HEK293 (cell line): Measurements from ENCODE around the gene CPAMD8.
A peak's percentile ranks its signal among the peaks of the same experiment; 100 is the strongest.

Source experiments
- FEZF1 ChIP-seq: fragments of 450-650 bp; formaldehyde crosslinking; IDR thresholded peaks from 2 replicates; pipeline ENCODE4 v1.5.1; 2016; ENCODE audit warnings: missing biosample characterization, missing genetic modification characterization
- GLIS1 ChIP-seq: fragments of 450-650 bp; formaldehyde crosslinking; IDR thresholded peaks from 2 replicates; pipeline ENCODE4 v1.5.1; 2016; ENCODE audit warnings: missing biosample characterization, missing genetic modification characterization
- HOXA7 ChIP-seq: sonication (generic); formaldehyde crosslinking; IDR thresholded peaks from 2 replicates; pipeline ENCODE4 v1.8.1; 2022; ENCODE audit warnings: missing genetic modification reagents, borderline replicate concordance
- IKZF3 ChIP-seq: fragments of 450-650 bp; IDR thresholded peaks from 2 replicates; pipeline ENCODE4 v1.5.0; 2018; ENCODE audit warnings: missing biosample characterization, mild to moderate bottlenecking, missing genetic modification characterization, moderate library complexity
- OSR2 ChIP-seq: fragments of 450-650 bp; formaldehyde crosslinking; IDR thresholded peaks from 2 replicates; pipeline ENCODE4 v1.5.1; 2016; ENCODE audit warnings: missing biosample characterization, missing genetic modification characterization
- TRIM28 ChIP-seq: IDR thresholded peaks from 2 replicates; pipeline ENCODE4 v1.6.1; 2011; ENCODE audit warnings: low read length, control low read depth, borderline replicate concordance
- ZBTB17 ChIP-seq: fragments of 450-650 bp; formaldehyde crosslinking; IDR thresholded peaks from 2 replicates; pipeline ENCODE4 v1.5.1; 2016; ENCODE audit warnings: missing biosample characterization, missing genetic modification characterization
- ZBTB20 ChIP-seq: fragments of 450-650 bp; formaldehyde crosslinking; IDR thresholded peaks from 2 replicates; pipeline ENCODE4 v1.5.1; 2016; ENCODE audit warnings: missing biosample characterization, missing genetic modification characterization
- ZFP41 ChIP-seq: fragments of 450-650 bp; formaldehyde crosslinking; IDR thresholded peaks from 2 replicates; pipeline ENCODE4 v1.5.1; 2016; ENCODE audit warnings: missing biosample characterization, missing genetic modification characterization, borderline replicate concordance
- ZIC2 ChIP-seq: fragments of 450-650 bp; formaldehyde crosslinking; IDR thresholded peaks from 2 replicates; pipeline ENCODE4 v1.5.1; 2016; ENCODE audit warnings: missing biosample characterization, missing genetic modification characterization
- ZNF133 ChIP-seq: fragments of 450-650 bp; formaldehyde crosslinking; IDR thresholded peaks from 2 replicates; pipeline ENCODE4 v1.5.1; 2016; ENCODE audit warnings: missing biosample characterization, missing genetic modification characterization
- ZNF19 ChIP-seq: fragments of 450-650 bp; formaldehyde crosslinking; IDR thresholded peaks from 2 replicates; pipeline ENCODE4; 2016; ENCODE audit warnings: missing biosample characterization, missing genetic modification characterization, low read depth
- ZNF221 ChIP-seq: fragments of 450-650 bp; formaldehyde crosslinking; IDR thresholded peaks from 2 replicates; pipeline ENCODE4 v1.5.1; 2017; ENCODE audit warnings: missing biosample characterization, missing genetic modification characterization, borderline replicate concordance
- ZNF23 ChIP-seq: fragments of 450-650 bp; formaldehyde crosslinking; IDR thresholded peaks from 2 replicates; pipeline ENCODE4 v1.5.1; 2016; ENCODE audit warnings: missing biosample characterization, missing genetic modification characterization, borderline replicate concordance
- ZNF324 ChIP-seq: fragments of 450-650 bp; formaldehyde crosslinking; IDR thresholded peaks from 2 replicates; pipeline ENCODE4 v1.5.1; 2016; ENCODE audit warnings: missing biosample characterization, missing genetic modification characterization
- ZNF335 ChIP-seq: fragments of 450-650 bp; formaldehyde crosslinking; conservative IDR thresholded peaks from 2 replicates; pipeline ENCODE4 v1.5.1; 2016; ENCODE audit warnings: missing biosample characterization, missing genetic modification characterization
- ZNF549 ChIP-seq: fragments of 450-650 bp; IDR thresholded peaks from 2 replicates; pipeline ENCODE4 v1.5.1; 2018; ENCODE audit warnings: missing biosample characterization, missing genetic modification characterization, mild to moderate bottlenecking, inconsistent platforms, moderate library complexity
- ZNF600 ChIP-seq: fragments of 450-650 bp; formaldehyde crosslinking; IDR thresholded peaks from 2 replicates; pipeline ENCODE4 v1.5.1; 2016; ENCODE audit warnings: missing biosample characterization, missing genetic modification characterization
- ZNF664 ChIP-seq: fragments of 450-650 bp; formaldehyde crosslinking; IDR thresholded peaks from 2 replicates; pipeline ENCODE4 v1.5.1; 2016; ENCODE audit warnings: missing biosample characterization, missing genetic modification characterization
- ZNF677 ChIP-seq: fragments of 450-650 bp; IDR thresholded peaks from 2 replicates; pipeline ENCODE4 v1.5.0; 2018; ENCODE audit warnings: missing biosample characterization, mild to moderate bottlenecking, missing genetic modification characterization, moderate library complexity
- ZNF791 ChIP-seq: fragments of 450-650 bp; formaldehyde crosslinking; IDR thresholded peaks from 2 replicates; pipeline ENCODE4 v1.5.1; 2016; ENCODE audit warnings: missing biosample characterization, missing genetic modification characterization
- TF ChIP-seq, protein P1 (sequence below): fragments of 450-650 bp; formaldehyde crosslinking; IDR thresholded peaks from 2 replicates; pipeline ENCODE4 v1.5.1; 2016; ENCODE audit warnings: missing biosample characterization, missing genetic modification characterization
- TF ChIP-seq, protein P2 (sequence below): fragments of 450-650 bp; formaldehyde crosslinking; IDR thresholded peaks from 2 replicates; pipeline ENCODE4 v1.5.1; 2016; ENCODE audit warnings: missing biosample characterization, missing genetic modification characterization
- TF ChIP-seq, protein P3 (sequence below): fragments of 450-650 bp; formaldehyde crosslinking; IDR thresholded peaks from 2 replicates; pipeline ENCODE4 v1.5.1; 2017; ENCODE audit warnings: missing biosample characterization, missing genetic modification characterization
- TF ChIP-seq, protein P4 (sequence below): fragments of 450-650 bp; formaldehyde crosslinking; conservative IDR thresholded peaks from 2 replicates; pipeline ENCODE4 v1.5.1; 2016; ENCODE audit warnings: low read depth, missing biosample characterization, missing genetic modification characterization
- TF ChIP-seq, protein P5 (sequence below): fragments of 450-650 bp; formaldehyde crosslinking; IDR thresholded peaks from 2 replicates; pipeline ENCODE4 v1.5.1; 2016; ENCODE audit warnings: missing biosample characterization, missing genetic modification characterization

Gene CPAMD8

DNA sequence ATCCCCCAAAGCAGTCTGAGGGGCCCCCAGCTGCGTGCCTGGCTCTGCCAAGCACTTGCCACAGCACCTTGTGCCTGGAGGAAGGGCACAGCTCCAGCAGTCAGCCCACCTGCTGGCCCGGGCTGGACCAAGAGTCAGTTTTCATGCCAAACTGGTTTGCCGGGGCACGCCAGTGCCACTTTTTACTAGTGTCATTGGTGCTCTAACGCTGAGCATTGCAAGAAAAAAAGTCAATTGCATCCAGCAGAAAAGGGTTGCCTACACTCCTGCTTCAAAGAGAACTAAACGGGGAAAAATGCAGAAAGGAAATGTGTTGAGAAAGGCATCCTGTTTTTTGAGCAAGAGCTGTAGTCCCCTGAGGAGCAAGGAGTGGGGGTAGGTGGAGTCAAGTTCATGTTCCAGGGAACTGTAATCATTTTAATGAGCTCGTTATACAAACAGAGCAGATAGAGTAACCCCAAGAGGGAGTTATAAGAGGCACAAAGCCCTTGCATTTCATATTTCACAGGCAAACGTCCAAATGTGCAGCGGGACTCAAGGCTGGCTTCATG lies 69.4 kb downstream of the CPAMD8 start (continued):
- TF ChIP-seq ZNF791 (tag by site-specific recombination) = no peak
- peak; percentile 69 for TF ChIP-seq ZIC2 (tag by site-specific recombination)
- TF ChIP-seq GLIS1 = peak; percentile 87
- TF ChIP-seq, protein P1, sequence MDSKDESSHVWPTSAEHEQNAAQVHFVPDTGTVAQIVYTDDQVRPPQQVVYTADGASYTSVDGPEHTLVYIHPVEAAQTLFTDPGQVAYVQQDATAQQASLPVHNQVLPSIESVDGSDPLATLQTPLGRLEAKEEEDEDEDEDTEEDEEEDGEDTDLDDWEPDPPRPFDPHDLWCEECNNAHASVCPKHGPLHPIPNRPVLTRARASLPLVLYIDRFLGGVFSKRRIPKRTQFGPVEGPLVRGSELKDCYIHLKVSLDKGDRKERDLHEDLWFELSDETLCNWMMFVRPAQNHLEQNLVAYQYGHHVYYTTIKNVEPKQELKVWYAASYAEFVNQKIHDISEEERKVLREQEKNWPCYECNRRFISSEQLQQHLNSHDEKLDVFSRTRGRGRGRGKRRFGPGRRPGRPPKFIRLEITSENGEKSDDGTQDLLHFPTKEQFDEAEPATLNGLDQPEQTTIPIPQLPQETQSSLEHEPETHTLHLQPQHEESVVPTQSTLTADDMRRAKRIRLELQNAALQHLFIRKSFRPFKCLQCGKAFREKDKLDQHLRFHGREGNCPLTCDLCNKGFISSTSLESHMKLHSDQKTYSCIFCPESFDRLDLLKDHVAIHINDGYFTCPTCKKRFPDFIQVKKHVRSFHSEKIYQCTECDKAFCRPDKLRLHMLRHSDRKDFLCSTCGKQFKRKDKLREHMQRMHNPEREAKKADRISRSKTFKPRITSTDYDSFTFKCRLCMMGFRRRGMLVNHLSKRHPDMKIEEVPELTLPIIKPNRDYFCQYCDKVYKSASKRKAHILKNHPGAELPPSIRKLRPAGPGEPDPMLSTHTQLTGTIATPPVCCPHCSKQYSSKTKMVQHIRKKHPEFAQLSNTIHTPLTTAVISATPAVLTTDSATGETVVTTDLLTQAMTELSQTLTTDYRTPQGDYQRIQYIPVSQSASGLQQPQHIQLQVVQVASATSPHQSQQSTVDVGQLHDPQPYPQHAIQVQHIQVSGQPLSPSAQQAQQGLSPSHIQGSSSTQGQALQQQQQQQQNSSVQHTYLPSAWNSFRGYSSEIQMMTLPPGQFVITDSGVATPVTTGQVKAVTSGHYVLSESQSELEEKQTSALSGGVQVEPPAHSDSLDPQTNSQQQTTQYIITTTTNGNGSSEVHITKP = peak; percentile 86
- TF ChIP-seq ZNF549 (tag by site-specific recombination) = no peak
- TF ChIP-seq, protein P2, sequence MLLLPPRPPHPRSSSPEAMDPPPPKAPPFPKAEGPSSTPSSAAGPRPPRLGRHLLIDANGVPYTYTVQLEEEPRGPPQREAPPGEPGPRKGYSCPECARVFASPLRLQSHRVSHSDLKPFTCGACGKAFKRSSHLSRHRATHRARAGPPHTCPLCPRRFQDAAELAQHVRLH (tag by site-specific recombination) = 0 out of 2 replicates have a peak, but pooled peaks have one; percentile 30
- TF ChIP-seq ZBTB17 (tag by site-specific recombination) = peak; percentile 35; the same call in 1 of the 2 replicates
- peak; percentile 50; the same call in 1 of the 2 replicates for TF ChIP-seq OSR2 (tag by site-specific recombination)
- TF ChIP-seq ZNF324 (tag by site-specific recombination) = no peak
- no peak for TF ChIP-seq ZNF23
- TF ChIP-seq ZNF19 (tag by site-specific recombination) = no peak
- TF ChIP-seq ZNF133 (tag by site-specific recombination) = no peak
- TF ChIP-seq, protein P3, sequence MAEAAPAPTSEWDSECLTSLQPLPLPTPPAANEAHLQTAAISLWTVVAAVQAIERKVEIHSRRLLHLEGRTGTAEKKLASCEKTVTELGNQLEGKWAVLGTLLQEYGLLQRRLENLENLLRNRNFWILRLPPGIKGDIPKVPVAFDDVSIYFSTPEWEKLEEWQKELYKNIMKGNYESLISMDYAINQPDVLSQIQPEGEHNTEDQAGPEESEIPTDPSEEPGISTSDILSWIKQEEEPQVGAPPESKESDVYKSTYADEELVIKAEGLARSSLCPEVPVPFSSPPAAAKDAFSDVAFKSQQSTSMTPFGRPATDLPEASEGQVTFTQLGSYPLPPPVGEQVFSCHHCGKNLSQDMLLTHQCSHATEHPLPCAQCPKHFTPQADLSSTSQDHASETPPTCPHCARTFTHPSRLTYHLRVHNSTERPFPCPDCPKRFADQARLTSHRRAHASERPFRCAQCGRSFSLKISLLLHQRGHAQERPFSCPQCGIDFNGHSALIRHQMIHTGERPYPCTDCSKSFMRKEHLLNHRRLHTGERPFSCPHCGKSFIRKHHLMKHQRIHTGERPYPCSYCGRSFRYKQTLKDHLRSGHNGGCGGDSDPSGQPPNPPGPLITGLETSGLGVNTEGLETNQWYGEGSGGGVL = 0 out of 2 replicates have a peak, but pooled peaks have one; percentile 42
- TF ChIP-seq, protein P4, sequence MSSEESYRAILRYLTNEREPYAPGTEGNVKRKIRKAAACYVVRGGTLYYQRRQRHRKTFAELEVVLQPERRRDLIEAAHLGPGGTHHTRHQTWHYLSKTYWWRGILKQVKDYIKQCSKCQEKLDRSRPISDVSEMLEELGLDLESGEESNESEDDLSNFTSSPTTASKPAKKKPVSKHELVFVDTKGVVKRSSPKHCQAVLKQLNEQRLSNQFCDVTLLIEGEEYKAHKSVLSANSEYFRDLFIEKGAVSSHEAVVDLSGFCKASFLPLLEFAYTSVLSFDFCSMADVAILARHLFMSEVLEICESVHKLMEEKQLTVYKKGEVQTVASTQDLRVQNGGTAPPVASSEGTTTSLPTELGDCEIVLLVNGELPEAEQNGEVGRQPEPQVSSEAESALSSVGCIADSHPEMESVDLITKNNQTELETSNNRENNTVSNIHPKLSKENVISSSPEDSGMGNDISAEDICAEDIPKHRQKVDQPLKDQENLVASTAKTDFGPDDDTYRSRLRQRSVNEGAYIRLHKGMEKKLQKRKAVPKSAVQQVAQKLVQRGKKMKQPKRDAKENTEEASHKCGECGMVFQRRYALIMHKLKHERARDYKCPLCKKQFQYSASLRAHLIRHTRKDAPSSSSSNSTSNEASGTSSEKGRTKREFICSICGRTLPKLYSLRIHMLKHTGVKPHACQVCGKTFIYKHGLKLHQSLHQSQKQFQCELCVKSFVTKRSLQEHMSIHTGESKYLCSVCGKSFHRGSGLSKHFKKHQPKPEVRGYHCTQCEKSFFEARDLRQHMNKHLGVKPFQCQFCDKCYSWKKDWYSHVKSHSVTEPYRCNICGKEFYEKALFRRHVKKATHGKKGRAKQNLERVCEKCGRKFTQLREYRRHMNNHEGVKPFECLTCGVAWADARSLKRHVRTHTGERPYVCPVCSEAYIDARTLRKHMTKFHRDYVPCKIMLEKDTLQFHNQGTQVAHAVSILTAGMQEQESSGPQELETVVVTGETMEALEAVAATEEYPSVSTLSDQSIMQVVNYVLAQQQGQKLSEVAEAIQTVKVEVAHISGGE (tag by site-specific recombination) = no peak
- TF ChIP-seq ZNF677 (tag by site-specific recombination) = no peak
- peak; percentile 88 for TF ChIP-seq FEZF1 (tag by site-specific recombination)
- peak; percentile 70; the same call in 1 of the 2 replicates for TF ChIP-seq TRIM28
- TF ChIP-seq ZNF664 = peak; percentile 68; the same call in 1 of the 2 replicates
- peak; percentile 47 for TF ChIP-seq ZBTB20
- TF ChIP-seq HOXA7 (CRISPR knock-in tag) = no peak
- TF ChIP-seq IKZF3 (tag by site-specific recombination) = peak; percentile 48
- TF ChIP-seq ZNF335 (tag by site-specific recombination) = 0 out of 2 replicates have a peak, but pooled peaks have one; percentile 25
- TF ChIP-seq, protein P5, sequence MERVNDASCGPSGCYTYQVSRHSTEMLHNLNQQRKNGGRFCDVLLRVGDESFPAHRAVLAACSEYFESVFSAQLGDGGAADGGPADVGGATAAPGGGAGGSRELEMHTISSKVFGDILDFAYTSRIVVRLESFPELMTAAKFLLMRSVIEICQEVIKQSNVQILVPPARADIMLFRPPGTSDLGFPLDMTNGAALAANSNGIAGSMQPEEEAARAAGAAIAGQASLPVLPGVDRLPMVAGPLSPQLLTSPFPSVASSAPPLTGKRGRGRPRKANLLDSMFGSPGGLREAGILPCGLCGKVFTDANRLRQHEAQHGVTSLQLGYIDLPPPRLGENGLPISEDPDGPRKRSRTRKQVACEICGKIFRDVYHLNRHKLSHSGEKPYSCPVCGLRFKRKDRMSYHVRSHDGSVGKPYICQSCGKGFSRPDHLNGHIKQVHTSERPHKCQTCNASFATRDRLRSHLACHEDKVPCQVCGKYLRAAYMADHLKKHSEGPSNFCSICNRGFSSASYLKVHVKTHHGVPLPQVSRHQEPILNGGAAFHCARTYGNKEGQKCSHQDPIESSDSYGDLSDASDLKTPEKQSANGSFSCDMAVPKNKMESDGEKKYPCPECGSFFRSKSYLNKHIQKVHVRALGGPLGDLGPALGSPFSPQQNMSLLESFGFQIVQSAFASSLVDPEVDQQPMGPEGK (tag by site-specific recombination) = peak; percentile 51; the same call in 1 of the 2 replicates
- no peak for TF ChIP-seq ZNF221 (tag by site-specific recombination)
- 0 out of 2 replicates have a peak, but pooled peaks have one; percentile 18 for TF ChIP-seq ZNF600 (tag by site-specific recombination)
- TF ChIP-seq ZFP41 = no peak
